Activated CD4-positive, alpha-beta T cell treated with anti-CD3 and anti-CD28 coated beads for 36 hours (primary cell): Measurements from ENCODE around the gene ELMO3. TPM values are rescaled to one million over a fixed set of nuclear protein-coding genes. Genes with fewer than 3 reads are reported as not detected.

ENCODE experiments used
- ATAC-seq: fragments of 200-7000 bp; cut with Tn5 transposase; one replicate; pipeline ENCODE4 v1.10.0; 2021; ENCODE audit warnings: mild to moderate bottlenecking, moderate library complexity
- CTCF ChIA-PET: fragments of 350-600 bp; sonication (Branson Sonifier 250); formaldehyde crosslinking; loops from one replicate; lab custom pipeline; 2021; ENCODE audit warnings: antibody characterized with exemption; lab: Charles Lee
- POLR2A ChIA-PET: fragments of 350-600 bp; sonication (Branson Sonifier 250); formaldehyde crosslinking; loops from one replicate; lab custom pipeline; 2021; ENCODE audit warnings: antibody characterized with exemption, inconsistent platforms; lab: Charles Lee
- DNase-seq: peaks from one replicate; pipeline ENCODE4 v3.0.0-alpha.2; 2020
- H3K27ac Mint-ChIP-seq: one replicate; pipeline ENCODE4 v1.8.0; 2021; ENCODE audit warnings: mixed read lengths
- H3K27me3 Mint-ChIP-seq: one replicate; pipeline ENCODE4 v1.8.0; 2021; ENCODE audit warnings: mixed read lengths
- H3K36me3 Mint-ChIP-seq: one replicate; pipeline ENCODE4 v1.8.0; 2021; ENCODE audit warnings: low read depth, mixed read lengths
- H3K4me1 Mint-ChIP-seq: one replicate; pipeline ENCODE4 v1.8.0; 2021; ENCODE audit warnings: mixed read lengths
- H3K4me3 Mint-ChIP-seq: one replicate; pipeline ENCODE4 v1.8.0; 2021; ENCODE audit warnings: mild to moderate bottlenecking, moderate library complexity, mixed read lengths
- H3K9me3 Mint-ChIP-seq: one replicate; pipeline ENCODE4 v1.8.0; 2021; ENCODE audit warnings: low read depth, mixed read lengths
- intact Hi-C, 2 experiments: fragments of 100-400 bp; cut with DNase I in 1 of 2; cut with micrococcal nuclease in 1 of 2; formaldehyde crosslinking; loops; one replicate each; pipeline versions ENCODE4 v1.14.2 to v1.15.1; 2022 to 2024; cut with DNase I, micrococcal nuclease
- total RNA-seq, 2 experiments: library from RNA; stranded (reverse); gene quantifications; one replicate each; pipeline ENCODE4 v1.2.3, GENCODE V29; 2021

ELMO3 gene
- total RNA-seq, 2 experiments from 2014 or later: 3.0 to 4.6 TPM

GRCh38 chr16:67198238-67198734, 645 bp upstream of the ELMO3 start:
- intact Hi-C loops: no loop called here
- no peak overlapping the region for H3K4me3 Mint-ChIP-seq
- peaks cover 21% of the 10 kb centered on the region for H3K4me1 Mint-ChIP-seq
- peak; percentile 48 for DNase-seq
- H3K36me3 Mint-ChIP-seq: peaks cover 53% of the 10 kb centered on the region
- peak; percentile 74 for ATAC-seq
- ChIA-PET CTCF (interaction anchor here (0.6 to 2.0 kb wide), 14 partner anchors 9 to 239 kb away, joined by 3 to 7 read pairs (median 4); partner anchors contain the start of genes SLC9A5 and TMEM208), POLR2A (no interaction called here)
- no peaks in the 10 kb centered on the region for H3K9me3 Mint-ChIP-seq
- H3K27ac Mint-ChIP-seq: peak overlapping the region; percentile 49
- H3K27me3 Mint-ChIP-seq: no peaks in the 10 kb centered on the region

GRCh38 chr16:67199808-67200198, 872 bp downstream of the ELMO3 start:
- CTCF ChIA-PET: no interaction called here
- DNase-seq (no peak), ATAC-seq (no peak)
- Mint-ChIP-seq H3K9me3 (no peaks in the 10 kb centered on the region), H3K27me3 (no peaks in the 10 kb centered on the region), H3K27ac (no peak overlapping the region), H3K4me1 (peaks cover 10% of the 10 kb centered on the region), H3K4me3 (no peak overlapping the region), H3K36me3 (peaks cover 44% of the 10 kb centered on the region)
- intact Hi-C loops: no loop called here
- POLR2A ChIA-PET: no interaction called here

- ATAC-seq (no peak), DNase-seq (no peak)
- CTCF ChIA-PET: no interaction called here
- H3K4me3 Mint-ChIP-seq: no peak overlapping the region
- H3K27me3 Mint-ChIP-seq: no peaks in the 10 kb centered on the region
- POLR2A ChIA-PET: no interaction called here
- H3K4me1 Mint-ChIP-seq: peaks cover 8% of the 10 kb centered on the region
- H3K9me3 Mint-ChIP-seq: no peaks in the 10 kb centered on the region
- intact Hi-C loops: no loop called here
- peaks cover 37% of the 10 kb centered on the region for H3K36me3 Mint-ChIP-seq
- no peak overlapping the region for H3K27ac Mint-ChIP-seq
Measured at GRCh38 chr16:67200491-67200890, 1.6 kb downstream of the ELMO3 start.

- H3K27me3 Mint-ChIP-seq: no peaks in the 10 kb centered on the region
- ATAC-seq (no peak), DNase-seq (no peak)
- peaks cover 2% of the 10 kb centered on the region for H3K4me1 Mint-ChIP-seq
- no peak overlapping the region for H3K27ac Mint-ChIP-seq
- peaks cover 30% of the 10 kb centered on the region for H3K36me3 Mint-ChIP-seq
- H3K9me3 Mint-ChIP-seq: no peaks in the 10 kb centered on the region
- no peak overlapping the region for H3K4me3 Mint-ChIP-seq
- CTCF ChIA-PET: no interaction called here
- POLR2A ChIA-PET: no interaction called here
- intact Hi-C loops: no loop called here
Measured at GRCh38 chr16:67201411-67202345, 2.7 kb downstream of the ELMO3 start.

- H3K4me3 Mint-ChIP-seq: no peak overlapping the region
Measured at GRCh38 chr16:67202426-67202825, 3.5 kb downstream of the ELMO3 start.

GRCh38 chr16:67202956-67203493, 4.1 kb downstream of the ELMO3 start:
- no peak overlapping the region for H3K27ac Mint-ChIP-seq
- H3K4me3 Mint-ChIP-seq: no peak overlapping the region
- no peaks in the 10 kb centered on the region for H3K9me3 Mint-ChIP-seq
- H3K4me1 Mint-ChIP-seq: no peaks in the 10 kb centered on the region
- peaks cover 21% of the 10 kb centered on the region for H3K36me3 Mint-ChIP-seq
- no peak for DNase-seq
- no peak for ATAC-seq
- no peaks in the 10 kb centered on the region for H3K27me3 Mint-ChIP-seq
- intact Hi-C loops: no loop called here
- ChIA-PET CTCF (interaction anchor here (0.6 kb wide), 1 partner anchor 247 kb away, joined by 3 read pairs; no protein-coding TSS in a partner anchor), POLR2A (no interaction called here)

More at GRCh38 chr16:67202426-67202825, 3.5 kb downstream of the ELMO3 start:
- intact Hi-C loops: no loop called here
- CTCF ChIA-PET: interaction anchor here (0.6 kb wide), 1 partner anchor 246 kb away, joined by 3 read pairs; no protein-coding TSS in a partner anchor
- Mint-ChIP-seq H3K27ac (no peak overlapping the region), H3K9me3 (no peaks in the 10 kb centered on the region), H3K4me1 (no peaks in the 10 kb centered on the region), H3K27me3 (no peaks in the 10 kb centered on the region), H3K36me3 (peaks cover 26% of the 10 kb centered on the region)
- ATAC-seq: no peak
- DNase-seq: no peak
- POLR2A ChIA-PET: no interaction called here

- intact Hi-C loops: no loop called here
- peaks cover 15% of the 10 kb centered on the region for H3K36me3 Mint-ChIP-seq
- no peak overlapping the region for H3K27ac Mint-ChIP-seq
- POLR2A ChIA-PET: no interaction called here
- no peaks in the 10 kb centered on the region for H3K9me3 Mint-ChIP-seq
- CTCF ChIA-PET: interaction anchor here (0.6 kb wide), 1 partner anchor 9 kb away, joined by 3 read pairs; no protein-coding TSS in a partner anchor
- ATAC-seq (no peak), DNase-seq (no peak)
- no peaks in the 10 kb centered on the region for H3K4me1 Mint-ChIP-seq
- no peaks in the 10 kb centered on the region for H3K27me3 Mint-ChIP-seq
- H3K4me3 Mint-ChIP-seq: no peak overlapping the region
Measured at GRCh38 chr16:67204076-67204475, 5.1 kb downstream of the ELMO3 start.

- H3K36me3 Mint-ChIP-seq: peaks cover 12% of the 10 kb centered on the region
- H3K4me1 Mint-ChIP-seq: no peaks in the 10 kb centered on the region
- H3K27me3 Mint-ChIP-seq: no peaks in the 10 kb centered on the region
- DNase-seq: no peak
- H3K9me3 Mint-ChIP-seq: no peaks in the 10 kb centered on the region
- no peak overlapping the region for H3K4me3 Mint-ChIP-seq
- POLR2A ChIA-PET: no interaction called here
- CTCF ChIA-PET: interaction anchor here (1.0 to 1.3 kb wide), 2 partner anchors 9 to 30 kb away, joined by 4 to 7 read pairs; no protein-coding TSS in a partner anchor
- no peak for ATAC-seq
- peak overlapping the region; percentile 44 for H3K27ac Mint-ChIP-seq
- intact Hi-C loops: no loop called here
Measured at GRCh38 chr16:67206129-67206837, 7.4 kb downstream of the ELMO3 start.

GRCh38 chr16:67206838-67207248, 7.9 kb downstream of the ELMO3 start:
- no peaks in the 10 kb centered on the region for H3K27me3 Mint-ChIP-seq
- ATAC-seq: no peak
- intact Hi-C loops: no loop called here
- H3K4me3 Mint-ChIP-seq: no peak overlapping the region
- DNase-seq: no peak
- no peaks in the 10 kb centered on the region for H3K9me3 Mint-ChIP-seq
- CTCF ChIA-PET: interaction anchor here (1.0 to 1.3 kb wide), 2 partner anchors 9 to 30 kb away, joined by 4 to 7 read pairs; no protein-coding TSS in a partner anchor
- H3K4me1 Mint-ChIP-seq: no peaks in the 10 kb centered on the region
- POLR2A ChIA-PET: no interaction called here
- H3K27ac Mint-ChIP-seq: peak overlapping the region; percentile 27
- peaks cover 11% of the 10 kb centered on the region for H3K36me3 Mint-ChIP-seq

- no peak for ATAC-seq
- H3K27ac Mint-ChIP-seq: no peak overlapping the region
Measured at GRCh38 chr16:67207249-67208091, 8.5 kb downstream of the ELMO3 start.

More at GRCh38 chr16:67207249-67208091, 8.5 kb downstream of the ELMO3 start:
- H3K36me3 Mint-ChIP-seq: peaks cover 8% of the 10 kb centered on the region
- intact Hi-C loops: no loop called here
- H3K27me3 Mint-ChIP-seq: no peaks in the 10 kb centered on the region
- H3K9me3 Mint-ChIP-seq: no peaks in the 10 kb centered on the region
- no peak for DNase-seq
- CTCF ChIA-PET: interaction anchor here (1.1 to 1.3 kb wide), 2 partner anchors 10 kb away, joined by 4 to 7 read pairs; no protein-coding TSS in a partner anchor
- no peak overlapping the region for H3K4me3 Mint-ChIP-seq
- no peaks in the 10 kb centered on the region for H3K4me1 Mint-ChIP-seq
- POLR2A ChIA-PET: no interaction called here
